HG03095 (cell line): ENCODE results near the gene B4GALNT3.

ENCODE experiments used
- ATAC-seq: cut with Tn5 transposase; IDR thresholded peaks from one replicate; pipeline ENCODE4 v1.9.1; 2021; ENCODE audit warnings: moderate library complexity; ENCODE audit not compliant: unreplicated experiment

Gene B4GALNT3

DNA sequence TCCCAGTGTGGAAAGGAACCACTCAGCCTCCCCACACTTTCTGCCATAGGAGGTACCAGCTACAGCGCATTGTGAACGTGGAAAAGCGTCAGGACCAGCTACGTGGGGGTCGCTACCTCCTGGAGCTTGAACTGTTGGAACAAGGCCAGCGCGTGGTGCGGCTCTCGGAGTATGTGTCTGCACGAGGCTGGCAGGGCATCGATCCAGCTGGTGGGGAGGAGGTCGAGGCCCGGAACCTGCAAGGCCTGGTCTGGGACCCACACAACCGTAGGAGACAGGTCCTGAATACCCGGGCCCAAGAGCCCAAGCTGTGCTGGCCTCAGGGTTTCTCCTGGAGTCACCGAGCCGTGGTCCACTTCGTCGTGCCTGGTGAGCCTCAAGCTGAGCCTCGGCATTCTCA is 96.8 kb downstream of the B4GALNT3 start:
- no peak for ATAC-seq

- no peak for ATAC-seq
These were observed 98.8 kb downstream of the B4GALNT3 start for GRCh38 chr12:558580-558979.

- ATAC-seq = no peak
These were observed 99.6 kb downstream of the B4GALNT3 start for GRCh38 chr12:559208-559905.

GRCh38 chr12:559906-560455 is 100.2 kb downstream of the B4GALNT3 start:
- no peak for ATAC-seq

- ATAC-seq = no peak
These were observed 101.1 kb downstream of the B4GALNT3 start for GRCh38 chr12:560691-561390.

DNA sequence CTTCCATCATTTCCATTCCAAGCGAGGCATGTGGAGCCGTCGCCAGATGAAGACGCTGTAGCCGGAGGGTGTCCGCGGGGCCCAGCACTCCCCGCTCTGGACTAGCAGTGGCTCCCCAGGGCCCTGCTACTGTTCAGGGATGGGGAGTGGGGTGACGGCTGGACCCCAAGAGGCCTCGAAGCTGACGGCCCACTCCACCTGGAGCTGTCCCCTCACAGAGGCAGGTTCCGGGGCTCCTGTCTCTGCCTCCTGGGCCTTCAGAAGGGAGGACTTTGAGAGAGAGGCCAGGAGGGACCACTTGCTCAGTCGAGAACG is 101.6 kb downstream of the B4GALNT3 start:
- no peak for ATAC-seq

DNA sequence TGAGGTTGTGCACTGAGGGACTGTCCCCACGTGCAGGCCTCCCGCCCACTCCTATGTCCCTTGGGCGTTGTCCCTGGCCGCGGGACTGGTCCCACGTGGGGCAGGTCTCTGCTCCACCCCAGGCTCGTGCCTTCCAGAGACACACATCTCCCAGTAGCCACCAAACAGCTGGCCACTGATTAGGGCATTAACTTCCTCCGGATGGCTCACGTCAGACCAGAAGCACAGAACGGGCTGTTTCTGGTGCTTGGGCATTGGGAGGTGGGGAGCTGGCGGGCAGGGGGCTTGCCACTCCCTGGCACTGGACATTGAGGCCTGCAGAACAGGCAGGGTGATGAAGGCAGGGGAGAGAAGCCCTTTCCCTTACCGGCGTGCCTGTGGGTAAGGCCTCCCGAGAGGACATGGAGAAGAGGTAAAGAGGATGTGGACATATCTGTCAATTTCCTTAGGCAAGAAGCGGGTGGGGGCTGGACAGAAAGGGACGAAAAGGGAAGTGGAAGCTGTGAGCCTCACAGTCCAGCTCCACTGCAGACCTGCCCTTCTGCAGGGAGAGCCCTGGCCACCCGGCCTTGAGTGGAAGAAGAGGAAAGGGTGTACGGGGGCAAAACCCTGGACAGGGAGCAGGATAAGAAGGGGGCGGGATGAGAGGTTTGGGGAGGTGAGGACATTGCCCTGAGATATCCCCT is 102.3 kb downstream of the B4GALNT3 start:
- no peak for ATAC-seq

GRCh38 chr12:562634-563033 is 102.9 kb downstream of the B4GALNT3 start:
- no peak for ATAC-seq

- no peak for ATAC-seq
These were observed 103.6 kb downstream of the B4GALNT3 start for GRCh38 chr12:563250-563781.

GRCh38 chr12:563787-564298 is 104.1 kb downstream of the B4GALNT3 start:
- ATAC-seq = no peak

DNA sequence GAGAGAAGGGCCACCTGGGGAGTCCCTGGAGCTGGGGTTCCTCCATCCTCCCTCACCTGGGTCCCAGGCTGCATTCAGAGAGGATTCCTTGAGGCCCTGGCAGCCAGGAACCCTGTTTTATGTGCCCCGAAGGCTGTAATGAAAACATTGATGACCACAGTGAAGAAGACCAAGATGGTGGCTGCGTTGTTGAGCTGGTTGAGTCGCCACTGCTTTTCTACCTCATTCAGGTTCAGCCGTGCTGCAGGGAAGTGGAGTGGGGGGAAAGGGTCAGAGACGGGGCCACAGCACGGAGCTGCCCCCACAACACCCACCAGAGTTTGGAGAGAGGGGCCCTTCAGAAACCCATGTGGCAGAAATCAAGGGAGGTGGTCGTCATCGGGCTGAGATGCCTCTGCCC is 105.4 kb downstream of the B4GALNT3 start:
- ATAC-seq = no peak

DNA sequence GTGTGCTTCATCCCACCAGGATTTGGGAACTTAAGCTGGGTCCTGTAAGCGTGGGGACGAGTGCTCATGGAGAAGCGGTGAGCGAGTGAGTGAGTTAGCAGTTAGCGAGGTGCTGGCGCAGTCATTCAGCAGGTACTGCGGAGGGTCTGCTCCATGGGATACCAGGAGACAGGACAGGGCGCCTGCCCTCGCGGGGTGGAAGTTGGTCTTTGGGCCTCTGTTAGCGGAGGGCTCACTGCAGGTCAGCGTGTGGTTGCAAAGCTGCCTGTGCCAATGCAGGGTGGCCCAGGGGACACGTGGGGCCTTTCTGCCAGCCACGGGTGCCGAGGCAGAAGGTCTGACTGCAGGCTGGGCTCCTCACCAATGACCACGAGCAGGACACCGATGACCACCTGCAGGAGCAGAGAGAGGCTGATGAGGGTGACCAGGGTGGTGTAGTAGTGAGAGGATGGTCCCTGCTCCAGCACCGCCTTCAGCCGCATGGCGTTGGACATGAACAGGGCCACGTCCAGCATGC is 105.9 kb downstream of the B4GALNT3 start:
- ATAC-seq = no peak

GRCh38 chr12:568486-568885 is 108.7 kb downstream of the B4GALNT3 start:
- ATAC-seq = no peak

GRCh38 chr12:569091-569676 is 109.4 kb downstream of the B4GALNT3 start:
- ATAC-seq = no peak

DNA sequence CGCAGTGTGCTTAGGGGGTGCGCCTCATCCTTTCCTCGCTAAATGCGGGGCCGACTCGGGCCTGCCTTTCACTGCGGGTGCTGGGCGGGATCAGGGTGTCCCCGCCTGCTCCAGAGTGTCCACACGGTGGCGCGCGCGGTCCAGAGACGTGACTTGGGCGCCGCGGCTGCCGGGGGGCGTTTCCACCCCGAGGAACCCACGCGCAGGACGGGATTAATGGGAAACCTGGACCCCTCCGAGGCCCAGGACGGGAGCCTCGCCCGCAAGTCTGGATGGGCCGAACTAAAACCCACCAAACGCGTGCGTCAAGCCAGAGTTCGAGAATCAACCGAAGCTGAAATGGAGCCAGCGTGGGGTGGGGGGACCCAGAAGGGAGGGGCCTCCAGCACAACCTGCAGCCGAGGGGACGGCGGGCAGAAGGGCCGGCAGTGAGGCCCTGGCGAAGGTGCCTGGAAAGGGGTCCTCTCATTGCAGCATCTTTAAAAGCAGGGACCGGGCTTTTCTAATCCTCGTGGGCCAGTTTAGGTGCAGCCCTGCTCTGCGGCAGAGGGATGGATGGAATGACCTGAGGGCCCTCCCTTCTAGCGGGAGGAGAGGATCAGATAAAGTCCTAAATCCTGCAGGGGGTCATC is 110.2 kb downstream of the B4GALNT3 start:
- ATAC-seq = no peak

GRCh38 chr12:570435-570920 is 110.7 kb downstream of the B4GALNT3 start:
- no peak for ATAC-seq

- ATAC-seq = no peak
These were observed 111.4 kb downstream of the B4GALNT3 start for GRCh38 chr12:570921-571794.

GRCh38 chr12:571795-572531 is 112.2 kb downstream of the B4GALNT3 start:
- no peak for ATAC-seq

- ATAC-seq = no peak
These were observed 112.8 kb downstream of the B4GALNT3 start for GRCh38 chr12:572532-572899.
